Measurements from ENCODE around the gene SDK2. TPM values are rescaled to one million over a fixed set of nuclear protein-coding genes. Genes with fewer than 3 reads are reported as not detected.
A peak's percentile ranks its signal among the peaks of the same experiment; 100 is the strongest.

The SDK2 gene
- polyA plus RNA-seq, 3 donors, result 0.01 TPM; not detected in 2

DNA sequence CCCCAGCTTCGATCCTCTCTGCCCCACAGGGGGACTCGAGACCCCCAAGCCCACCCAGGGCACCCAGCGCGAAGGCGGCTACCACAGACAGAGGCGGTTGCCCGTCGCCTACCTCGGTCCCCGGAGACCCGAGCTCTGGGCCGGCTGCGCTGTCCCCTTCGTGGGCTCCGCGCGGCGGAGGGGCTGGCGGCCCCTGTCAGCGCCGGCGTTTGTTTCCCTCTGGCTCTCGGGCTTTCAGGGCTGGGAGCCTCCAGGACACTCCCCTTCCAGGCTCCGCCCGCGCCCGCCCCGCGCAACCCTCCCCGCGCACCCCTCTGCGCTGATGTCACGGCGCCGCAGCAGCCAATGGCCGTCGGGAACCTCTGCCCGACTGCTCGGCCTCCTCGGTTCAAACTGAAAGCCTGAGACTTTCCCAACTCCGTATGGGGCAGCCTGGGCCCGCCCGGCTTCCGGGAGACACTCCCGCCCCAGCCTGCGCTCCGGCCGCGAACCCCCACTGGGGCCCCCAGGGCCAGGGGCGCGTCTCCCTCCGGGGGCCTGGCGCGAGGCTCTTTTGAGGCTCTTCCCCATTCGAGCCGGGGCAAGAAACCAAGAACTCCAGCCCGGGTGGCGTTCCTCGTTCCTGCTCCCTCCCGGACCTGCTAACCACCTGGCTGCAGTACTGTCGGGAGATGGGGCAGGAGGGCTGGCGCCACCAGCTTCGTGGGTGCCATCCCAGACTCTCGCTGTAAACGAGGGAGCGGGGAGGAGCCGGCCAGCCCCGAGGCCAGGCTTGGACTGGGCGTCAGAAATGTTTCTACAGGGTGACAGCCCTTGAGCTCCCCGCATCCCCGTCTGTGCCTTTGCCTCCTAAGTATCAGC is 332.2 kb downstream of the SDK2 start, which contains the start of gene CDC42EP4:
Gene CDC42EP4, minus strand, starts transcription at position 221 of the 861 bp plus-strand sequence. CDS start 25,501 bp downstream, outside the sequence.
- Histone ChIP-seq H3K9ac (ENCODE audit: insufficient read depth, low read length, poor library complexity, severe bottlenecking) (peak within 1 kb of the TSS; percentile 84), H3K27ac (ENCODE audit: low read depth in 1 of 2, low read length in 2 of 2) (peak within 1 kb of the TSS; percentile 56 to 85), H2AFZ (ENCODE audit: insufficient read depth, low read depth, low read length, poor library complexity, severe bottlenecking) (peak within 1 kb of the TSS; percentile 92), H3K4me1 (ENCODE audit: control insufficient read depth in 1 of 2, insufficient read depth in 2 of 2, low read length in 2 of 2) (peaks cover 25 to 38% of the 10 kb centered on the region in 2 donors), H3K4me3 (replicated peaks in 1 of 3; ENCODE audit: low read depth in 2 of 3, low read length in 3 of 3) (peak within 1 kb of the TSS; percentile 64 to 99 (median 99)), H4K20me1 (ENCODE audit: insufficient read depth, low read length) (peaks cover 24% of the 10 kb centered on the region), H3K27me3 (ENCODE audit: control insufficient read depth in 2 of 2, insufficient read depth in 2 of 2, low read length in 2 of 2) (no peaks in the 10 kb centered on the region), H3K36me3 (replicated peaks in 1 of 2; ENCODE audit: control insufficient read depth in 1 of 2, insufficient read depth in 2 of 2, low read length in 2 of 2) (no peaks in the 10 kb centered on the region), H3K4me2 (replicated peaks; ENCODE audit: extremely low read depth, low read length, poor library complexity, severe bottlenecking) (peak within 1 kb of the TSS; percentile 99), H3K9me3 (replicated peaks in 1 of 2; ENCODE audit: control insufficient read depth in 1 of 2, insufficient read depth in 1 of 2, low read length in 2 of 2) (no peaks in the 10 kb centered on the region), H3K79me2 (ENCODE audit: insufficient read depth, low read length) (peaks cover 38% of the 10 kb centered on the region)
- intact Hi-C loops (cut with micrococcal nuclease), result loop anchor here in 1 of 2 donors (2.0 to 5.0 kb wide), 2 partner anchors 29 to 55 kb away; no protein-coding TSS in a partner anchor
- peak within 1 kb of the TSS; percentile 87 to 94 (median 91) for H3K27ac Mint-ChIP-seq
- H3K4me3 Mint-ChIP-seq, result peak within 1 kb of the TSS; percentile 95 to 96
- H3K4me1 Mint-ChIP-seq, result peaks cover 34% of the 10 kb centered on the region
- TF ChIP-seq, protein P1, sequence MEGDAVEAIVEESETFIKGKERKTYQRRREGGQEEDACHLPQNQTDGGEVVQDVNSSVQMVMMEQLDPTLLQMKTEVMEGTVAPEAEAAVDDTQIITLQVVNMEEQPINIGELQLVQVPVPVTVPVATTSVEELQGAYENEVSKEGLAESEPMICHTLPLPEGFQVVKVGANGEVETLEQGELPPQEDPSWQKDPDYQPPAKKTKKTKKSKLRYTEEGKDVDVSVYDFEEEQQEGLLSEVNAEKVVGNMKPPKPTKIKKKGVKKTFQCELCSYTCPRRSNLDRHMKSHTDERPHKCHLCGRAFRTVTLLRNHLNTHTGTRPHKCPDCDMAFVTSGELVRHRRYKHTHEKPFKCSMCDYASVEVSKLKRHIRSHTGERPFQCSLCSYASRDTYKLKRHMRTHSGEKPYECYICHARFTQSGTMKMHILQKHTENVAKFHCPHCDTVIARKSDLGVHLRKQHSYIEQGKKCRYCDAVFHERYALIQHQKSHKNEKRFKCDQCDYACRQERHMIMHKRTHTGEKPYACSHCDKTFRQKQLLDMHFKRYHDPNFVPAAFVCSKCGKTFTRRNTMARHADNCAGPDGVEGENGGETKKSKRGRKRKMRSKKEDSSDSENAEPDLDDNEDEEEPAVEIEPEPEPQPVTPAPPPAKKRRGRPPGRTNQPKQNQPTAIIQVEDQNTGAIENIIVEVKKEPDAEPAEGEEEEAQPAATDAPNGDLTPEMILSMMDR (IDR thresholded peaks at IDR 0.05), result no peak
- WGBS (ENCODE audit: insufficient coverage), result 2% methylated on average over 71 of the region's 71 CpGs
- no peaks in the 10 kb centered on the region for H3K36me3 Mint-ChIP-seq
- peak; percentile 87 to 89 (median 88) for DNase-seq
- H3K27me3 Mint-ChIP-seq (ENCODE audit: low read depth in 3 of 3), result peaks cover 0 to 3% (median 0%) of the 10 kb centered on the region in 3 donors
- no peaks in the 10 kb centered on the region for H3K9me3 Mint-ChIP-seq

- TF ChIP-seq, protein P1 (IDR thresholded peaks at IDR 0.05), result no peak
- WGBS (ENCODE audit: insufficient coverage), result under 1% methylated on average over 34 of the region's 38 CpGs
- H3K4me3 Mint-ChIP-seq, result peak overlapping the region; percentile 95 to 96
- peaks cover 0 to 3% of the 10 kb centered on the region in 2 donors for H3K36me3 Mint-ChIP-seq
- H3K4me2 ChIP-seq (replicated peaks; ENCODE audit: extremely low read depth, low read length, poor library complexity, severe bottlenecking), result peak overlapping the region; percentile 99
- H3K27ac Mint-ChIP-seq, result peak overlapping the region; percentile 84 to 94 (median 91)
- no peaks in the 10 kb centered on the region for H3K36me3 ChIP-seq (replicated peaks in 1 of 2; ENCODE audit: control insufficient read depth in 1 of 2, insufficient read depth in 2 of 2, low read length in 2 of 2)
- H3K27ac ChIP-seq (ENCODE audit: low read depth in 1 of 2, low read length in 2 of 2), result peak overlapping the region; percentile 56 to 85
- H3K9me3 ChIP-seq (replicated peaks in 1 of 2; ENCODE audit: control insufficient read depth in 1 of 2, insufficient read depth in 1 of 2, low read length in 2 of 2), result no peaks in the 10 kb centered on the region
- no peaks in the 10 kb centered on the region for H3K9me3 Mint-ChIP-seq
- peak overlapping the region; percentile 84 for H3K9ac ChIP-seq (ENCODE audit: insufficient read depth, low read length, poor library complexity, severe bottlenecking)
- peaks cover 24% of the 10 kb centered on the region for H4K20me1 ChIP-seq (ENCODE audit: insufficient read depth, low read length)
- peaks cover 40% of the 10 kb centered on the region for H3K4me1 Mint-ChIP-seq
- DNase-seq, result no peak
- H2AFZ ChIP-seq (ENCODE audit: insufficient read depth, low read depth, low read length, poor library complexity, severe bottlenecking), result peak overlapping the region; percentile 92
- H3K79me2 ChIP-seq (ENCODE audit: insufficient read depth, low read length), result peaks cover 38% of the 10 kb centered on the region
- peaks cover 0 to 3% (median 0%) of the 10 kb centered on the region in 3 donors for H3K27me3 Mint-ChIP-seq (ENCODE audit: low read depth in 3 of 3)
- H3K4me3 ChIP-seq (replicated peaks in 1 of 3; ENCODE audit: low read depth in 2 of 3, low read length in 3 of 3), result peak overlapping the region; percentile 64 to 99 (median 99)
- intact Hi-C loops (cut with micrococcal nuclease), result loop anchor here in 1 of 2 donors (5.0 kb wide), 1 partner anchor 56 kb away; no protein-coding TSS in a partner anchor
- H3K4me1 ChIP-seq (ENCODE audit: control insufficient read depth in 1 of 2, insufficient read depth in 2 of 2, low read length in 2 of 2), result peaks cover 25 to 44% of the 10 kb centered on the region in 2 donors
- no peaks in the 10 kb centered on the region for H3K27me3 ChIP-seq (ENCODE audit: control insufficient read depth in 2 of 2, insufficient read depth in 2 of 2, low read length in 2 of 2)
Measured at GRCh38 chr17:73311428-73311780, 332.8 kb downstream of the SDK2 start.
